GM23248 (cell line): ENCODE results near the gene ZMYND11.

Experiments
- EZH2 ChIP-seq: fragments of 200-600 bp; sonication (generic); IDR thresholded peaks from 2 replicates; pipeline ENCODE4 v1.6.1; 2018; ENCODE audit warnings: antibody characterized with exemption, mild to moderate bottlenecking; ENCODE audit not compliant: insufficient read depth, poor library complexity, severe bottlenecking
- EZH2phosphoT487 ChIP-seq: fragments of 200-600 bp; sonication (generic); IDR thresholded peaks from 2 replicates; pipeline ENCODE4 v1.6.1; 2018; ENCODE audit warnings: antibody characterized with exemption, moderate library complexity, mild to moderate bottlenecking, low read depth; ENCODE audit not compliant: insufficient read depth

DNA sequence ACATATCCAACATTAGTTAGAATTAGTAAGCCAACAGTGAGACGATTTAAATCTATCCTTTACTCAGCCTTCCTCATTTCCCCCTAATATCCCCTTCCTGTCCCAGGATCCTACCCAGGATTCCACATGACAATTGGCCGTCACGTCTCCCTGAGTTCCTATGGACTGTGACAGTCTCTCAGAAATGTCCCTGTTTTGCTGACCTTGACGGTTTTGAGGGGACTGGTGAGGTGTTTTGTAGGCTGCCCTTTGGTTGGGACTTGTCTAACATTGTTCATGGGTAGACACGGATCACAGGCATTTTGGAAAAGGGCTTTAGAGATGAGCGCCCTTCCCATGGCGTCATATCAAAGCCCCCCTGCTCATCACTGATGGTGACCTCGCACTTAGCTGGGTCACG, 162.8 kb downstream of the ZMYND11 start:
- TF ChIP-seq EZH2, result no peak
- no peak for TF ChIP-seq EZH2phosphoT487
